H1 (cell line): Measurements from ENCODE around the gene GALNT4. TPM values are rescaled to one million over a fixed set of nuclear protein-coding genes. Genes with fewer than 3 reads are reported as not detected.

Experiments
- CTCF ChIA-PET: fragments of 300-600 bp; sonication (Branson Sonifier 250); formaldehyde crosslinking; loops from one replicate; lab custom pipeline; 2021; ENCODE audit not compliant: partially characterized antibody; lab: Charles Lee
- POLR2A ChIA-PET: fragments of 300-600 bp; sonication (Branson Sonifier 250); formaldehyde crosslinking; loops from one replicate; lab custom pipeline; 2021; ENCODE audit warnings: inconsistent platforms; ENCODE audit not compliant: partially characterized antibody; lab: Charles Lee
- DNase-seq, 2 experiments: peaks; one replicate each; pipeline versions ENCODE4 v3.0.0 to v3.0.0-alpha.2; 2010 to 2022; ENCODE audit warnings: low spot score in 2 of 2, low read depth in 1 of 2, mixed read lengths in 1 of 2
- FAIRE-seq: peaks from 2 replicates; lab custom pipeline; 2011; peaks lifted over from hg19 to GRCh38; lab: Jason Lieb, UNC
- H2AFZ ChIP-seq: 2 replicates; pipeline ENCODE4 v1.8.1; 2012; ENCODE audit warnings: low read length, inconsistent platforms
- H2AK5ac ChIP-seq: 2 replicates; pipeline ENCODE4 v1.6.1; 2013; ENCODE audit warnings: low read depth, low read length
- H2BK120ac ChIP-seq: replicated peaks from 2 replicates; pipeline ENCODE3; 2013; ENCODE audit warnings: low read depth, low read length, inconsistent platforms
- H2BK12ac ChIP-seq: 2 replicates; pipeline ENCODE4 v1.6.1; 2013; ENCODE audit warnings: low read depth, low read length
- H2BK15ac ChIP-seq: 2 replicates; pipeline ENCODE4 v1.6.1; 2013; ENCODE audit warnings: low read length
- H2BK20ac ChIP-seq: 2 replicates; pipeline ENCODE4 v1.6.1; 2013; ENCODE audit warnings: low read length
- H2BK5ac ChIP-seq: 2 replicates; pipeline ENCODE4 v1.6.1; 2013; ENCODE audit warnings: low read depth, low read length
- H3K14ac ChIP-seq: 2 replicates; pipeline ENCODE4 v1.6.1; 2013; ENCODE audit warnings: inconsistent platforms; ENCODE audit not compliant: insufficient read length
- H3K18ac ChIP-seq: 2 replicates; pipeline ENCODE4 v1.6.1; 2013; ENCODE audit warnings: low read length; ENCODE audit errors: extremely low read depth
- H3K23ac ChIP-seq: 2 replicates; pipeline ENCODE4 v1.6.1; 2013; ENCODE audit warnings: inconsistent platforms; ENCODE audit not compliant: insufficient read length
- H3K23me2 ChIP-seq: 2 replicates; pipeline ENCODE4 v1.6.1; 2013; ENCODE audit warnings: low read depth, low read length
- H3K27ac ChIP-seq: 2 replicates; pipeline ENCODE4 v1.6.1; 2011; ENCODE audit warnings: low read depth, low read length, inconsistent platforms
- H3K27me3 ChIP-seq, 4 experiments: replicated peaks in 1 of 4; 1 replicate in 1 of 4; 2 replicates in 3 of 4; pipeline versions ENCODE4 v1.6.1 to v1.8.1; 2011 to 2013; ENCODE audit warnings: low read length in 3 of 4, mild to moderate bottlenecking in 3 of 4, inconsistent platforms in 2 of 4, mixed read lengths in 2 of 4, moderate library complexity in 1 of 4; ENCODE audit not compliant: control insufficient read depth in 3 of 4, insufficient read depth in 3 of 4; ENCODE audit errors: extremely low read depth in 1 of 4
- H3K36me3 ChIP-seq, 4 experiments: 2 replicates each; pipeline versions ENCODE4 v1.6.1 to v1.8.1; 2011 to 2013; ENCODE audit warnings: mild to moderate bottlenecking in 4 of 4, low read length in 3 of 4, moderate library complexity in 2 of 4, control low read depth in 1 of 4, inconsistent platforms in 1 of 4; ENCODE audit not compliant: insufficient read depth in 4 of 4, control insufficient read depth in 2 of 4
- H3K4ac ChIP-seq: replicated peaks from 2 replicates; pipeline ENCODE3; 2013; ENCODE audit warnings: low read length, low read depth, mixed read lengths, inconsistent platforms; ENCODE audit not compliant: insufficient read length
- H3K4me1 ChIP-seq, 4 experiments: replicated peaks in 1 of 4; 1 replicate in 1 of 4; 2 replicates in 3 of 4; pipeline versions ENCODE4 v1.6.1 to v1.8.1; 2011 to 2013; ENCODE audit warnings: low read length in 3 of 4, inconsistent platforms in 2 of 4, mixed read lengths in 1 of 4; ENCODE audit not compliant: insufficient read depth in 4 of 4, control insufficient read depth in 3 of 4
- H3K4me2 ChIP-seq, 2 experiments: 2 replicates each; pipeline versions ENCODE4 v1.6.1 to v1.8.1; 2011 to 2013; ENCODE audit warnings: low read depth in 2 of 2, low read length in 2 of 2, control low read depth in 1 of 2, inconsistent platforms in 1 of 2, mild to moderate bottlenecking in 1 of 2; ENCODE audit not compliant: insufficient read depth in 1 of 2
- H3K4me3 ChIP-seq, 4 experiments: fragments of 200-600, 300-600 bp in 1 of 4; sonication (generic), shearing (Covaris generic), sonication (Bioruptor Twin) in 1 of 4; 2 replicates each; pipeline versions ENCODE4 v1.5.1 to v1.8.1; 2011 to 2016; ENCODE audit warnings: low read length in 4 of 4, low read depth in 3 of 4, control low read depth in 2 of 4, inconsistent platforms in 2 of 4, mild to moderate bottlenecking in 2 of 4, mixed read lengths in 1 of 4, moderate library complexity in 1 of 4; ENCODE audit not compliant: insufficient read depth in 2 of 4; ENCODE audit errors: extremely low read depth in 1 of 4
- H3K56ac ChIP-seq: replicated peaks from 2 replicates; pipeline ENCODE3; 2013; ENCODE audit warnings: low read depth, mild to moderate bottlenecking, mixed read lengths, low read length, inconsistent platforms; ENCODE audit not compliant: insufficient read length
- H3K79me1 ChIP-seq: 2 replicates; pipeline ENCODE4 v1.6.1; 2013; ENCODE audit warnings: low read depth, low read length, control low read depth
- H3K79me2 ChIP-seq, 2 experiments: 2 replicates each; pipeline versions ENCODE4 v1.6.1 to v1.8.1; 2012 to 2013; ENCODE audit warnings: low read length in 2 of 2, mild to moderate bottlenecking in 2 of 2, inconsistent platforms in 1 of 2; ENCODE audit not compliant: insufficient read depth in 2 of 2, control insufficient read depth in 1 of 2
- H3K9ac ChIP-seq, 4 experiments: replicated peaks in 1 of 4; 1 replicate in 1 of 4; 2 replicates in 3 of 4; pipeline versions ENCODE4 v1.6.1 to v1.8.1; 2011 to 2013; ENCODE audit warnings: low read depth in 3 of 4, low read length in 3 of 4, control low read depth in 2 of 4, mild to moderate bottlenecking in 2 of 4, moderate library complexity in 2 of 4, inconsistent platforms in 1 of 4; ENCODE audit errors: extremely low read depth in 1 of 4
- H3K9me3 ChIP-seq, 2 experiments: 2 replicates each; pipeline versions ENCODE4 v1.6.1 to v1.8.1; 2012 to 2013; ENCODE audit warnings: mild to moderate bottlenecking in 2 of 2, moderate library complexity in 2 of 2, control low read depth in 1 of 2, inconsistent platforms in 1 of 2, low read depth in 1 of 2, low read length in 1 of 2, mixed read lengths in 1 of 2; ENCODE audit not compliant: insufficient read depth in 2 of 2
- H4K20me1 ChIP-seq, 2 experiments: replicated peaks in 1 of 2; 2 replicates each; pipeline versions ENCODE3 to v1.8.1; 2011 to 2013; ENCODE audit warnings: inconsistent platforms in 2 of 2, low read length in 2 of 2, mild to moderate bottlenecking in 1 of 2; ENCODE audit not compliant: insufficient read depth in 2 of 2, control insufficient read depth in 1 of 2
- H4K5ac ChIP-seq: 2 replicates; pipeline ENCODE4 v1.6.1; 2013; ENCODE audit warnings: low read length, low read depth, mixed read lengths, inconsistent platforms; ENCODE audit not compliant: insufficient read length
- H4K8ac ChIP-seq: 2 replicates; pipeline ENCODE4 v1.8.0; 2013; ENCODE audit warnings: mild to moderate bottlenecking, moderate library complexity, low read length, inconsistent platforms; ENCODE audit not compliant: insufficient read depth; ENCODE audit errors: extremely low read depth
- H4K91ac ChIP-seq: replicated peaks from 2 replicates; pipeline ENCODE3; 2013; ENCODE audit warnings: low read length, mixed read lengths, inconsistent platforms; ENCODE audit not compliant: insufficient read length
- BCL11A ChIP-seq, 2 experiments: IDR thresholded peaks; one replicate each; pipeline ENCODE4 v1.6.1; 2011; ENCODE audit warnings: low read depth in 2 of 2, low read length in 2 of 2, mild to moderate bottlenecking in 2 of 2
- CBX8 ChIP-seq: fragments of 300-800, 300-1000 bp; sonication (generic); IDR thresholded peaks from 2 replicates; pipeline ENCODE4 v1.7.1; 2016; ENCODE audit warnings: low read depth, low read length, borderline replicate concordance
- CREB1 ChIP-seq: IDR thresholded peaks from 2 replicates; pipeline ENCODE4 v1.6.1; 2012; ENCODE audit warnings: inconsistent platforms
- CTBP2 ChIP-seq: IDR thresholded peaks from 2 replicates; pipeline ENCODE4 v1.7.0; 2011; ENCODE audit warnings: borderline replicate concordance, mild to moderate bottlenecking, moderate library complexity, mixed read lengths, low read length; ENCODE audit not compliant: insufficient read depth, insufficient read length
- JUND ChIP-seq: IDR thresholded peaks from 2 replicates; pipeline ENCODE4 v1.6.1; 2011; ENCODE audit warnings: mild to moderate bottlenecking, improper control_type of control experiment, low read length
- KDM4A ChIP-seq: IDR thresholded peaks from one replicate; pipeline ENCODE4 v1.7.1; 2012; ENCODE audit warnings: low read depth, mild to moderate bottlenecking, moderate library complexity, low read length, inconsistent platforms; ENCODE audit not compliant: severe bottlenecking
- POLR2A ChIP-seq, 2 experiments: IDR thresholded peaks; 1 replicate in 1 of 2; 2 replicates in 1 of 2; pipeline ENCODE4 v1.6.1; 2011; ENCODE audit warnings: low read depth in 2 of 2, low read length in 2 of 2, mild to moderate bottlenecking in 2 of 2; ENCODE audit errors: control extremely low read depth in 1 of 2
- SIX5 ChIP-seq: IDR thresholded peaks from 2 replicates; pipeline ENCODE4 v1.6.1; 2011; ENCODE audit warnings: mild to moderate bottlenecking, low read depth, low read length
- TBP ChIP-seq: IDR thresholded peaks from 2 replicates; pipeline ENCODE4 v1.6.1; 2011; ENCODE audit warnings: low read depth, low read length, improper control_type of control experiment
- TCF12 ChIP-seq: IDR thresholded peaks from 2 replicates; pipeline ENCODE4 v1.6.1; 2011; ENCODE audit warnings: low read depth, mild to moderate bottlenecking, low read length
- ZNF274 ChIP-seq: IDR thresholded peaks from 2 replicates; pipeline ENCODE4 v1.7.0; 2012; ENCODE audit warnings: low read length, borderline replicate concordance; ENCODE audit errors: extremely low read depth
- WGBS, 2 experiments: shearing (Covaris generic) in 1 of 2; methylation state at CpG; one replicate each; pipeline versions ENCODE4 v1.1.6 to v1.1.7; 2013 to 2015; ENCODE audit warnings: low lambda C conversion rate in 2 of 2, mixed read lengths in 2 of 2, inconsistent platforms in 1 of 2, low coverage in 1 of 2, missing lambda C conversion rate in 1 of 2; ENCODE audit not compliant: insufficient replicate concordance in 2 of 2, insufficient coverage in 1 of 2, insufficient read length in 1 of 2; ENCODE audit errors: extremely low coverage in 1 of 2, missing lambda C conversion rate in 1 of 2; 5-methylcytosine and 5-hydroxymethylcytosine counted together
- polyA plus RNA-seq, 7 experiments: library from polyadenylated mRNA; depleted of rRNA in 3 of 7; stranded (reverse) in 5 of 7; unstranded in 2 of 7; fragments of >200 nt in 5 of 7; fragments of 200-250 nt in 2 of 7; gene quantifications; 1 replicate in 5 of 7; 2 replicates in 1 of 7; 4 replicates in 1 of 7; pipeline versions ENCODE4 v1.2.1 to v1.2.3, GENCODE V29; 2011 to 2013; ENCODE audit warnings: missing spikeins in 2 of 7, mixed read lengths in 2 of 7
- total RNA-seq: library from RNA; stranded (reverse); fragmentation: NEBNext Ultra II Directional; extraction: Animal tissue kit (Norgen Biotek cat#: 25700); gene quantifications from 2 replicates; pipeline ENCODE4 v1.2.1, GENCODE V29; 2021

Gene GALNT4
- total and polyA plus RNA-seq, 2 of the 8 experiments (the other 6 are each of a cell fraction or from before 2014, with no cell fraction given) = 0.45 to 3.3 TPM

- Histone ChIP-seq H4K20me1 (no peaks in the 10 kb centered on the region), H2AK5ac (0 out of 2 replicates have a peak overlapping the region, but pooled peaks have one; percentile 42), H3K36me3 (0 out of 8 replicates have a peak, but pooled peaks cover 0 to 3% (median 0%) of the 10 kb centered on the region in 4 experiments), H4K8ac (no peak overlapping the region), H3K4me2 (no peak overlapping the region; a peak in 1 of 4 replicates), H3K79me1 (no peaks in the 10 kb centered on the region), H3K9ac (no peak overlapping the region), H2BK15ac (no peak overlapping the region), H2AFZ (no peak overlapping the region), H3K23ac (no peak overlapping the region), H2BK20ac (no peak overlapping the region), H3K4me3 (no peak overlapping the region), H3K4ac (no peak overlapping the region), H2BK5ac (no peak overlapping the region), H3K23me2 (no peaks in the 10 kb centered on the region), H3K18ac (no peak overlapping the region), H4K5ac (no peak overlapping the region), H2BK12ac (no peak overlapping the region), H2BK120ac (no peak overlapping the region), H3K4me1 (no peaks in the 10 kb centered on the region; a peak in 1 of 7 replicates), H3K27me3 (no peaks in the 10 kb centered on the region), H3K79me2 (no peaks in the 10 kb centered on the region), H3K14ac (no peak overlapping the region), H3K9me3 (no peaks in the 10 kb centered on the region), H3K56ac (no peak overlapping the region), H4K91ac (no peak overlapping the region), H3K27ac (no peak overlapping the region)
- DNase-seq (no peak), FAIRE-seq (no peak)
- ChIA-PET CTCF (interaction anchor here (0.7 to 5.3 kb wide), 9 partner anchors 8 to 593 kb away, joined by 3 to 23 read pairs (median 4); no protein-coding TSS in a partner anchor), POLR2A (interaction anchor here (0.8 kb wide), 1 partner anchor 19 kb away, joined by 3 read pairs; no protein-coding TSS in a partner anchor)
- WGBS, 2 experiments = 67% methylated on average over 2 of the region's 2 CpGs; no CpG with 5 or more reads in 1 of the 2 experiments
- TF ChIP-seq ZNF274 = no peak
- no peak for TF ChIP-seq BCL11A (IDR thresholded peaks at IDR 0.05; ENCODE audit: low read depth in 2 of 2, low read length in 2 of 2)
- no peak for TF ChIP-seq SIX5
- TF ChIP-seq JUND = no peak
- TF ChIP-seq CTBP2 = no peak
- TF ChIP-seq KDM4A = no peak
- TF ChIP-seq TCF12 = no peak
- no peak for TF ChIP-seq POLR2A (IDR thresholded peaks at IDR 0.05; ENCODE audit: control extremely low read depth in 1 of 2, low read depth in 2 of 2, low read length in 2 of 2)
- TF ChIP-seq TBP = no peak
- no peak for TF ChIP-seq CREB1
- no peak for TF ChIP-seq CBX8
Observed at GRCh38 chr12:89486264-89486663, 38.3 kb downstream of the GALNT4 start.
